DMS 273 (cell line): ENCODE results near the gene OR5H6.
"Not testable (repeated sequence)": the region's sequence is repeated elsewhere in the genome, so short reads cannot be mapped to it uniquely, and the experiment has no call there.

ENCODE experiments used
- DNase-seq: peaks from one replicate; lab custom pipeline; 2025; ENCODE audit not compliant: unreplicated experiment; lab: John Stamatoyannopoulos, UW

OR5H6 gene

GRCh38 chr3:98263944-98264343 lies at the start of gene OR5H6:
Gene OR5H6 (plus strand): TSS chr3:98264244. CDS start chr3:98264333, 89 bp downstream.
- no peak for DNase-seq

GRCh38 chr3:98215051-98215450 lies 49.0 kb upstream of the OR5H6 start:
- no peak for DNase-seq

GRCh38 chr3:98223907-98224672 lies 40.0 kb upstream of the OR5H6 start:
- DNase-seq: no peak

GRCh38 chr3:98232489-98232888 lies 31.6 kb upstream of the OR5H6 start:
- no peak for DNase-seq

- no peak for DNase-seq
These were observed 30.6 kb upstream of the OR5H6 start for GRCh38 chr3:98233468-98233867.

GRCh38 chr3:98240131-98240530 lies 23.9 kb upstream of the OR5H6 start:
- no peak for DNase-seq

- no peak for DNase-seq
These were observed 21.9 kb upstream of the OR5H6 start for GRCh38 chr3:98242155-98242554.

- DNase-seq: no peak
These were observed 20.2 kb upstream of the OR5H6 start for GRCh38 chr3:98243843-98244242.

GRCh38 chr3:98246142-98246541 lies 17.9 kb upstream of the OR5H6 start:
- DNase-seq: no peak

GRCh38 chr3:98256026-98256425 lies 8.0 kb upstream of the OR5H6 start:
- DNase-seq: not testable (repeated sequence)

GRCh38 chr3:98259707-98260106 lies 4.3 kb upstream of the OR5H6 start:
- peak; percentile 35 for DNase-seq

GRCh38 chr3:98262046-98262445 lies 2.0 kb upstream of the OR5H6 start:
- no peak for DNase-seq

GRCh38 chr3:98269846-98270245 lies 5.8 kb downstream of the OR5H6 start:
- no peak for DNase-seq

GRCh38 chr3:98272126-98272525 lies 8.1 kb downstream of the OR5H6 start:
- no peak for DNase-seq

GRCh38 chr3:98274914-98275313 lies 10.9 kb downstream of the OR5H6 start:
- no peak for DNase-seq

GRCh38 chr3:98282205-98282604 lies 18.2 kb downstream of the OR5H6 start, which contains the start of gene OR5H2:
Gene OR5H2 (plus strand): TSS chr3:98282505. CDS start chr3:98282903, 398 bp downstream.
- DNase-seq: no peak

- no peak for DNase-seq
These were observed 26.9 kb downstream of the OR5H6 start for GRCh38 chr3:98290916-98291315.

- DNase-seq: no peak
These were observed 27.4 kb downstream of the OR5H6 start for GRCh38 chr3:98291332-98291957.
